Heart left ventricle (tissue), 16 donors: ENCODE data around the gene RAB40C. TPM values are rescaled to one million over a fixed set of nuclear protein-coding genes. Genes with fewer than 3 reads are reported as not detected.
A peak's percentile ranks its signal among the peaks of the same experiment; 100 is the strongest.

Experiments used
- ATAC-seq, 4 donors: fragments of 200-7000 bp; cut with Tn5 transposase; one replicate each; pipeline ENCODE4 v1.9.1; 2020 to 2022; ENCODE audit warnings: moderate library complexity in 4 of 4, mild to moderate bottlenecking in 3 of 4, moderate number of reproducible peaks in 1 of 4
- DNase-seq, 5 donors: peaks; one replicate each; pipeline ENCODE4 v3.0.0-alpha.2; 2020
- H3K27ac ChIP-seq, 12 donors: fragments of 200-600 bp; sonication (generic) in 4 of 12; one replicate each; pipeline versions ENCODE4 v1.5.0 to v1.8.0; 2016 to 2022; ENCODE audit warnings: mild to moderate bottlenecking in 2 of 12
- H3K27me3 ChIP-seq, 9 donors: fragments of 200-600 bp; sonication (generic) in 2 of 9; one replicate each; pipeline versions ENCODE4 v1.5.1 to v1.8.0; 2016 to 2022; ENCODE audit warnings: mild to moderate bottlenecking in 3 of 9
- H3K36me3 ChIP-seq, 9 donors: fragments of 200-600 bp; sonication (generic) in 2 of 9; one replicate each; pipeline versions ENCODE4 v1.5.0 to v1.8.0; 2018 to 2022; ENCODE audit warnings: mild to moderate bottlenecking in 2 of 9
- H3K4me1 ChIP-seq, 12 donors: fragments of 200-600 bp; sonication (generic) in 4 of 12; one replicate each; pipeline versions ENCODE4 v1.5.0 to v1.8.0; 2016 to 2022; ENCODE audit warnings: mild to moderate bottlenecking in 3 of 12
- H3K4me3 ChIP-seq, 12 donors: fragments of 200-600 bp; sonication (generic) in 4 of 12; one replicate each; pipeline versions ENCODE4 v1.5.0 to v1.8.0; 2017 to 2022; ENCODE audit warnings: mild to moderate bottlenecking in 9 of 12, moderate library complexity in 4 of 12
- H3K9me3 ChIP-seq, 12 donors: fragments of 200-600 bp; sonication (generic) in 4 of 12; one replicate each; pipeline versions ENCODE4 v1.5.0 to v1.8.0; 2016 to 2022; ENCODE audit warnings: mild to moderate bottlenecking in 1 of 12
- CTCF ChIP-seq, 12 donors: fragments of 200-600 bp; sonication (generic) in 4 of 12; IDR thresholded peaks; one replicate each; pipeline versions ENCODE4 v1.5.0 to v1.8.0; 2018 to 2022; ENCODE audit warnings: antibody characterized with exemption in 12 of 12, mild to moderate bottlenecking in 5 of 12
- POLR2A ChIP-seq, 2 donors: fragments of 450-650 bp; IDR thresholded peaks; one replicate each; pipeline ENCODE4 v1.6.1; 2017; ENCODE audit warnings: antibody characterized with exemption in 2 of 2, mild to moderate bottlenecking in 2 of 2, moderate library complexity in 2 of 2
- WGBS, 4 donors: extraction: QIAGEN DNeasy Blood & Tissue Kit in 2 of 4; methylation state at CpG; one replicate each; pipeline versions ENCODE4 v1.1.5 to v1.1.7; 2013 to 2018; 5-methylcytosine and 5-hydroxymethylcytosine counted together
- intact Hi-C, 10 donors: fragments of 100-400 bp; cut with DNase I; formaldehyde crosslinking; loops; one replicate each; pipeline versions ENCODE4 v1.11.1 to v1.14.2; 2022
- long read RNA-seq, 3 donors: library from polyadenylated mRNA; unstranded; transcript quantifications; one replicate each; pipeline ENCODE4 v2.0.0, GENCODE V29; 2020 to 2021
- polyA plus RNA-seq, 2 donors: library from polyadenylated mRNA; stranded (reverse); fragments of 200-250 nt; gene quantifications; one replicate each; pipeline ENCODE4 v1.2.3, GENCODE V29; 2013
- total RNA-seq, 9 donors: library from RNA; depleted of rRNA in 2 of 9; stranded (reverse); fragments of >200 nt in 2 of 9; fragmentation: NEBNext Ultra II Directional in 3 of 9; extraction: Animal tissue kit (Norgen Biotek cat#: 25700) in 3 of 9; gene quantifications; one replicate each; pipeline versions ENCODE4 v1.1.0 to v1.2.4, GENCODE V29; 2016 to 2023
- donor health status: ischemic (EF 13 %, LVEDD 7.1; RV severe dilation, severe dysfunction).
- donor health status: healthy with polysubstance abuse.
- donor health status: DM: no; HTN: yes; CAD: no.
- donor health status: DM: no; HTN: no; CAD: no.
- donor health status: ischemic (EF 25% LVEDD 6.9; RV normal size, moderate dysfunction).
- donor health status: ischemic (EF 25% LVEDD 5.7; RV mildly dilated, moderate dysfunction).
- donor health status: healthy.
- donor health status: DM: yes; HTN: yes; CAD: no.
- donor health status: ischemic (EF 35%, LVEDD 5.7; RV mildly dilated, moderate dysfunction).
- donor health status: nonischemic (EF 11% LVEDD 7.7; RV severe dilation, severe dysfunction).
- donor health status: DM: yes; HTN: yes; CAD: no.
- donor health status: PGD.
- donor health status: ischemic (EF 29% LVEDD 5.4; RV normal size, mild dysfunction).
- donor health status: nonischemic (EF 23%, LVEDD 6.1; RV moderate dilation, normal function).

RAB40C gene
- 10 to 100 TPM; 10.2 to 17.8 (median 12.6) TPM for total RNA-seq
- polyA plus RNA-seq = 10 to 100 TPM; 15.2 to 22.0 TPM
- long read RNA-seq, donor 1, transcript RAB40C-204 (7 exons, 2,569 nt) = minor isoform, 7 of 37 reads
- long read RNA-seq, donor 1, transcript RAB40C-201 (6 exons, 2,699 nt) = major isoform, 16 of 37 reads
- long read RNA-seq, donor 1, partial matches to known transcripts = 0 of 37 reads
- long read RNA-seq, donor 1, other reads (novel, unspliced or antisense) = 10 of 37 reads
- long read RNA-seq, donor 2, transcript RAB40C-201 (6 exons, 2,699 nt) = major isoform, 9 of 17 reads
- long read RNA-seq, donor 2, partial matches to known transcripts = 1 of 17 reads
- long read RNA-seq, donor 2, other reads (novel, unspliced or antisense) = 5 of 17 reads
- long read RNA-seq, donor 3, transcript RAB40C-201 (6 exons, 2,699 nt) = major isoform, 14 of 36 reads
- long read RNA-seq, donor 3, transcript RAB40C-204 (7 exons, 2,569 nt) = minor isoform, 7 of 36 reads
- long read RNA-seq, donor 3, partial matches to known transcripts = 1 of 36 reads
- long read RNA-seq, donor 3, other reads (novel, unspliced or antisense) = 10 of 36 reads

- intact Hi-C loops = loop anchor here in 8 of 10 donors (1.0 to 10.0 kb wide), 7 partner anchors 38 to 65 kb away; partner anchors contain the start of genes METTL26 (in 3 of the 8), MCRIP2 (in 2 of the 8) and WDR90 (in 2 of the 8)
- 0 to 1% (median 1%) methylated on average over 18 to 67 of the region's 67 CpGs for WGBS, 4 donors
These were observed at the start of gene RAB40C for GRCh38 chr16:589658-590187. Gene RAB40C, plus strand, starts transcription at chr16:590066. Its CDS starts 226 bp downstream, at chr16:590292.

DNA sequence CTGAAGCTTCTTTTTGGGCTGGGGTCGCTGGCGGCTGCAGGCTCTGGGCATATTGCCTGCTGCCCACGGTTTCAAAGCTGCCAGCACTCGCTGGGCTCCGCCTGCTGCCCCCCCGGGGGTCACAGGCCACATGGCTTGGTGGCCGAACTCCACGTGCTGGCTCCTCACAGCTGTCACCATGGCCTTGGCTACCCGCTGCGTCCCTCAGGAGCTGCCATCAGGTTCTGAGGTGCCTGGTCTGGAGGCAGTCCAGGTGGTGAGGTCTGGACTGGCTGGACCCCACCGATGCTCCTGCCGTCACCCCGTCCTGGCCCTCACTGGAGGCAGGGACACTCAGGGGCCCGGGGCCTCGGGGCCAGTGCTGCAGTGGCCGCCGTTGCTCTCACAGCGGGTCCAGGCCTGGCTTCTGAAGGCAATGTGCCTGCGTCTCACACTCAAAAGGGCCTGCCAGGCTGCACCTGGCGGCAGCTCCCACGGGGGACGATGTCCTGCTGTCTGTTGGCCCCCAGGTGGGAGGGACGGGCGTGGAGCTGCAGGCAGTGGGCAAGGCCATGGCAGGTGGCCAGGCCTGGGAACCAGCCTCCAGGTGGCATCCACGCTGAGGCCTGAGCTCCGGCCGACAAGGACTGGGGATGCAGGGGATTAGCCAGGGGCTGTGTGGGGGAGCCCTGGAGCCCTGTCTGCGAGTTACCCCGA is 49.1 kb upstream of the RAB40C start:
- WGBS, 4 donors = 91 to 93% (median 92%) methylated on average over 20 to 29 of the region's 29 CpGs
- no peaks in the 10 kb centered on the region for H3K9me3 ChIP-seq
- no peaks in the 10 kb centered on the region for H3K4me1 ChIP-seq
- intact Hi-C loops = no loop called here
- ATAC-seq (no peak), DNase-seq (no peak)
- no peak overlapping the region for H3K27ac ChIP-seq
- TF ChIP-seq POLR2A (IDR thresholded peaks at IDR 0.05) (no peak), CTCF (IDR thresholded peaks at IDR 0.05) (no peak)
- peaks cover 0 to 40% (median 7%) of the 10 kb centered on the region in 9 donors for H3K36me3 ChIP-seq
- no peaks in the 10 kb centered on the region for H3K27me3 ChIP-seq
- no peak overlapping the region for H3K4me3 ChIP-seq

More at GRCh38 chr16:589658-590187, at the start of gene RAB40C:
- Histone ChIP-seq H3K4me3 (peak within 1 kb of the TSS; percentile 77 to 97 (median 90)), H3K27me3 (no peaks in the 10 kb centered on the region), H3K4me1 (peaks cover 5 to 64% (median 34%) of the 10 kb centered on the region in 12 donors), H3K36me3 (peaks cover 0 to 8% (median 0%) of the 10 kb centered on the region in 9 donors), H3K27ac (peak within 1 kb of the TSS; percentile 89 to 100 (median 98)), H3K9me3 (no peaks in the 10 kb centered on the region)
- peak; percentile 99 to 100 (median 100) for DNase-seq
- ATAC-seq = peak; percentile 92 to 97 (median 96)
- peak in 5 of 12 donors; percentile 23 to 44 (median 28) for TF ChIP-seq CTCF (IDR thresholded peaks at IDR 0.05)
- TF ChIP-seq POLR2A (IDR thresholded peaks at IDR 0.05) = no peak

- WGBS, 4 donors = 91 to 94% (median 92%) methylated on average over 29 to 51 of the region's 51 CpGs
These were observed 46.3 kb upstream of the RAB40C start for GRCh38 chr16:543301-544164.

More at GRCh38 chr16:543301-544164, 46.3 kb upstream of the RAB40C start:
- no peak overlapping the region for H3K4me3 ChIP-seq
- H3K36me3 ChIP-seq = peaks cover 0 to 34% (median 3%) of the 10 kb centered on the region in 9 donors
- H3K4me1 ChIP-seq = no peaks in the 10 kb centered on the region
- no peak overlapping the region for H3K27ac ChIP-seq
- TF ChIP-seq CTCF (IDR thresholded peaks at IDR 0.05) (no peak), POLR2A (IDR thresholded peaks at IDR 0.05) (no peak)
- intact Hi-C loops = no loop called here
- H3K27me3 ChIP-seq = no peaks in the 10 kb centered on the region
- ATAC-seq (no peak), DNase-seq (no peak)
- no peaks in the 10 kb centered on the region for H3K9me3 ChIP-seq
